PC-3 (cell line): ENCODE measurements around the gene TEX52. TPM values are rescaled to one million over a fixed set of nuclear protein-coding genes. Genes with fewer than 3 reads are reported as not detected.

Source experiments
- ATAC-seq: fragments of 200-7000 bp; cut with Tn5 transposase; 2 replicates; pipeline ENCODE4 v1.9.1; 2020; ENCODE audit warnings: mild to moderate bottlenecking, moderate library complexity
- BruUV-seq: library from RNA; stranded (reverse); fragments of 400-500 nt; replicated peaks from 2 replicates; lab custom pipeline; 2021; lab: Mats Ljungman, UMichigan
- CTCF ChIA-PET: fragments of 300-600 bp; sonication (Branson Sonifier 250); formaldehyde crosslinking; loops from one replicate; lab custom pipeline; 2022; ENCODE audit warnings: antibody characterized with exemption; lab: Charles Lee
- POLR2A ChIA-PET: fragments of 300-600 bp; sonication (Branson Sonifier 250); formaldehyde crosslinking; loops from one replicate; lab custom pipeline; 2022; ENCODE audit warnings: antibody characterized with exemption; ENCODE audit not compliant: unreplicated experiment; lab: Charles Lee
- DNase-seq: peaks from one replicate; pipeline ENCODE4 v3.0.0-alpha.2; 2015
- H2AFZ ChIP-seq: fragments of 300-600 bp; sonication (generic); 2 replicates; pipeline ENCODE4 v1.6.0; 2016; ENCODE audit warnings: antibody characterized with exemption, low read length
- H3F3A ChIP-seq: fragments of 300-600 bp; sonication (generic); one replicate; pipeline ENCODE4 v1.6.0; 2017; ENCODE audit warnings: antibody characterized with exemption, low read length, control low read depth, mild to moderate bottlenecking; ENCODE audit not compliant: unreplicated experiment
- H3K27ac ChIP-seq: fragments of 300-600 bp; sonication (generic); 2 replicates; pipeline ENCODE4 v1.5.1; 2016; ENCODE audit warnings: mild to moderate bottlenecking, low read length
- H3K27me3 ChIP-seq: fragments of 300-600 bp; sonication (generic); 2 replicates; pipeline ENCODE4 v1.6.1; 2016; ENCODE audit warnings: low read length, mixed read lengths
- H3K36me3 ChIP-seq: fragments of 300-600 bp; sonication (generic); 2 replicates; pipeline ENCODE4 v1.6.1; 2016; ENCODE audit warnings: low read depth, mixed run types, low read length, mixed read lengths
- H3K4me1 ChIP-seq: fragments of 300-600 bp; sonication (generic); 2 replicates; pipeline ENCODE4 v1.5.1; 2016; ENCODE audit warnings: low read length; ENCODE audit not compliant: insufficient read depth
- H3K4me2 ChIP-seq: fragments of 300-600 bp; sonication (generic); 2 replicates; pipeline ENCODE4 v1.6.0; 2016; ENCODE audit warnings: low read length
- H3K4me3 ChIP-seq: fragments of 300-600 bp; sonication (generic); 2 replicates; pipeline ENCODE4 v1.5.1; 2016; ENCODE audit warnings: mild to moderate bottlenecking, low read length, mixed read lengths
- H3K79me2 ChIP-seq: fragments of 300-600 bp; sonication (generic); 2 replicates; pipeline ENCODE4 v1.6.1; 2017; ENCODE audit warnings: low read length, mixed read lengths
- H3K9ac ChIP-seq: fragments of 300-600 bp; sonication (generic); 2 replicates; pipeline ENCODE4 v1.6.0; 2016; ENCODE audit warnings: mild to moderate bottlenecking, low read length
- H3K9me2 ChIP-seq: fragments of 300-600 bp; sonication (generic); replicated peaks from 2 replicates; pipeline ENCODE4 v1.6.1; 2016; ENCODE audit warnings: mixed run types, low read length, mixed read lengths
- H3K9me3 ChIP-seq: fragments of 300-600 bp; sonication (generic); 2 replicates; pipeline ENCODE4 v1.6.1; 2016; ENCODE audit warnings: low read length, mixed read lengths
- H4K20me1 ChIP-seq: fragments of 300-600 bp; sonication (generic); 2 replicates; pipeline ENCODE4 v1.6.1; 2016; ENCODE audit warnings: low read length, mixed read lengths
- CTCF ChIP-seq: fragments of 300-600 bp; sonication (generic); conservative IDR thresholded peaks from 2 replicates; pipeline ENCODE4 v1.5.1; 2017; ENCODE audit warnings: antibody characterized with exemption, low read depth, mild to moderate bottlenecking, low read length
- EZH2 ChIP-seq: fragments of 300-600 bp; sonication (generic); IDR thresholded peaks from one replicate; pipeline ENCODE4 v1.6.1; 2017; ENCODE audit warnings: antibody characterized with exemption, mild to moderate bottlenecking, low read length; ENCODE audit not compliant: unreplicated experiment
- EZH2phosphoT487 ChIP-seq: fragments of 300-600 bp; sonication (generic); IDR thresholded peaks from 2 replicates; pipeline ENCODE4 v1.6.1; 2018; ENCODE audit warnings: mild to moderate bottlenecking, antibody characterized with exemption, low read length, borderline replicate concordance
- intact Hi-C: fragments of 100-400 bp; cut with micrococcal nuclease; formaldehyde crosslinking; loops from 2 replicates; pipeline ENCODE4 v1.9.0; 2023
- total RNA-seq: library from RNA; depleted of rRNA; stranded (reverse); fragments of >200 nt; gene quantifications from 2 replicates; pipeline ENCODE4 v1.2.3, GENCODE V29; 2014

TEX52 gene
- total RNA-seq, 1 experiment from 2014 or later = not detected

DNA sequence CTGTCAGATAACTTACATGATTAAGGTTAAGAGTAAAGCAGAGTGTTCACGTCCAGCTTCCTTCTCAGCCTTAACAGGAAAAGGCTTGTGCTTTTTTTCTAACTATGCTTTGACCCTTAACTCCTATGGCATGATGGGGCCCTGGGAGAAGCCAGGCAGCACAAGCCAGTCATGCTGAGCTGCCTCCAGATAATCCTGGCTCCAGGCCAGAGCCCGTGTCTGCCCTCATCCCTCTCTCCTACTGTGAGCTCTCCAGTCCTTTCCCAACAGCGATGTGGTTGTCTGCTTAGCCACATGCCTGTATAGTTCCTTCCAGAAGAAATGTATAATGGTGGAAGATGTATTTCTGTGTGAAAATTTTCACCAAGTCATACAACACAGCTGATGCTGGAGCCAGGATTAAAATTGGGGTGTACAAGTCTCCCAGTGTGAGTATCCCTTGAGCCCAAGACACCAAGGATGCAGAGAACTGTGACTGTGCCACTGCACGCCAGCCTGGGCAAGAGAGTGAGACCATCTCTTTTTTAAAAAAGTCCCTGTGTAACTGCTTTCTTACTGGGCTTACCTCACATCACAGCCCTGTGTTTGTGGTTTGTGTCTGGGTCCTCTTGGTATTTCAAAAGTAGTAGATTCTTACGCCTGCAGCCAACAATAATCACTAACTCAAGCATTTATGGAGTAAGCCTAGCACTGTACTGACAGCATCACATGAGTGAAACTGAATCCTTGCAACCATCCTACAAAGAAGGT is 52.3 kb downstream of the TEX52 start:
- no TSS peak for BruUV-seq
- Histone ChIP-seq H2AFZ (no peak overlapping the region), H3K27me3 (no peaks in the 10 kb centered on the region), H3F3A (peaks cover 4% of the 10 kb centered on the region), H3K36me3 (peaks cover 45% of the 10 kb centered on the region), H3K4me2 (no peak overlapping the region), H3K9ac (no peak overlapping the region), H3K27ac (no peak overlapping the region), H4K20me1 (no peaks in the 10 kb centered on the region), H3K9me3 (no peaks in the 10 kb centered on the region), H3K4me3 (no peak overlapping the region), H3K4me1 (no peaks in the 10 kb centered on the region), H3K9me2 (no peaks in the 10 kb centered on the region), H3K79me2 (no peaks in the 10 kb centered on the region; the same call in 1 of the 2 replicates)
- DNase-seq (peak; percentile 15), ATAC-seq (no peak)
- intact Hi-C loops = no loop called here
- POLR2A ChIA-PET = no interaction called here
- CTCF ChIA-PET = no interaction called here
- TF ChIP-seq CTCF = no peak

- ATAC-seq = no peak
- POLR2A ChIA-PET = no interaction called here
- Histone ChIP-seq H3K79me2 (peaks cover 7% of the 10 kb centered on the region; the same call in 1 of the 2 replicates), H3F3A (peaks cover 4% of the 10 kb centered on the region), H4K20me1 (0 out of 2 replicates have a peak, but pooled peaks cover 6% of the 10 kb centered on the region), H3K27ac (no peak overlapping the region), H3K4me1 (no peaks in the 10 kb centered on the region), H3K36me3 (peaks cover 53% of the 10 kb centered on the region), H2AFZ (no peak overlapping the region), H3K9me2 (no peaks in the 10 kb centered on the region), H3K4me3 (no peak overlapping the region), H3K4me2 (no peak overlapping the region), H3K27me3 (no peaks in the 10 kb centered on the region), H3K9me3 (no peaks in the 10 kb centered on the region), H3K9ac (no peak overlapping the region)
- DNase-seq = no peak
- CTCF ChIA-PET = no interaction called here
- TF ChIP-seq EZH2phosphoT487 = no peak
- TF ChIP-seq CTCF = no peak
- no peak for TF ChIP-seq EZH2
- BruUV-seq = no TSS peak
- intact Hi-C loops = no loop called here
Observed at GRCh38 chr12:2803635-2804392, 53.0 kb downstream of the TEX52 start.
